ENCODE results near the gene CCR7. TPM values are rescaled to one million over a fixed set of nuclear protein-coding genes. Genes with fewer than 3 reads are reported as not detected.

The CCR7 gene
- total RNA-seq, 4 donors from 2014 or later, result 0.33 TPM; not detected in 3

GRCh38 chr17:40564195-40564882 lies 933 bp downstream of the CCR7 start:
- TF ChIP-seq POLR2A (IDR thresholded peaks at IDR 0.05; ENCODE audit: low read depth), result no peak
- TF ChIP-seq, protein P1, sequence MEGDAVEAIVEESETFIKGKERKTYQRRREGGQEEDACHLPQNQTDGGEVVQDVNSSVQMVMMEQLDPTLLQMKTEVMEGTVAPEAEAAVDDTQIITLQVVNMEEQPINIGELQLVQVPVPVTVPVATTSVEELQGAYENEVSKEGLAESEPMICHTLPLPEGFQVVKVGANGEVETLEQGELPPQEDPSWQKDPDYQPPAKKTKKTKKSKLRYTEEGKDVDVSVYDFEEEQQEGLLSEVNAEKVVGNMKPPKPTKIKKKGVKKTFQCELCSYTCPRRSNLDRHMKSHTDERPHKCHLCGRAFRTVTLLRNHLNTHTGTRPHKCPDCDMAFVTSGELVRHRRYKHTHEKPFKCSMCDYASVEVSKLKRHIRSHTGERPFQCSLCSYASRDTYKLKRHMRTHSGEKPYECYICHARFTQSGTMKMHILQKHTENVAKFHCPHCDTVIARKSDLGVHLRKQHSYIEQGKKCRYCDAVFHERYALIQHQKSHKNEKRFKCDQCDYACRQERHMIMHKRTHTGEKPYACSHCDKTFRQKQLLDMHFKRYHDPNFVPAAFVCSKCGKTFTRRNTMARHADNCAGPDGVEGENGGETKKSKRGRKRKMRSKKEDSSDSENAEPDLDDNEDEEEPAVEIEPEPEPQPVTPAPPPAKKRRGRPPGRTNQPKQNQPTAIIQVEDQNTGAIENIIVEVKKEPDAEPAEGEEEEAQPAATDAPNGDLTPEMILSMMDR (IDR thresholded peaks at IDR 0.05), result no peak
- no peak for TF ChIP-seq POLR2AphosphoS5 (IDR thresholded peaks at IDR 0.05)
- no peak for TF ChIP-seq EP300 (IDR thresholded peaks at IDR 0.05)
- H3K36me3 ChIP-seq, result no peaks in the 10 kb centered on the region
- no peak overlapping the region for H3K27ac ChIP-seq (replicated peaks in 1 of 4)
- H3K4me3 ChIP-seq, result no peak overlapping the region
- DNase-seq (ENCODE audit: extremely low spot score), result peak; percentile 92
- intact Hi-C loops (cut with DNase I), result loop anchor here (5.0 kb wide), 1 partner anchor 167 kb away; no protein-coding TSS in a partner anchor
- 85% methylated on average over 10 of the region's 13 CpGs for WGBS
- H3K9me3 ChIP-seq, result no peaks in the 10 kb centered on the region
- H3K27me3 ChIP-seq, result peaks cover 0 to 20% (median 0%) of the 10 kb centered on the region in 4 donors
- peaks cover 13 to 15% (median 15%) of the 10 kb centered on the region in 4 donors for H3K4me1 ChIP-seq

DNA sequence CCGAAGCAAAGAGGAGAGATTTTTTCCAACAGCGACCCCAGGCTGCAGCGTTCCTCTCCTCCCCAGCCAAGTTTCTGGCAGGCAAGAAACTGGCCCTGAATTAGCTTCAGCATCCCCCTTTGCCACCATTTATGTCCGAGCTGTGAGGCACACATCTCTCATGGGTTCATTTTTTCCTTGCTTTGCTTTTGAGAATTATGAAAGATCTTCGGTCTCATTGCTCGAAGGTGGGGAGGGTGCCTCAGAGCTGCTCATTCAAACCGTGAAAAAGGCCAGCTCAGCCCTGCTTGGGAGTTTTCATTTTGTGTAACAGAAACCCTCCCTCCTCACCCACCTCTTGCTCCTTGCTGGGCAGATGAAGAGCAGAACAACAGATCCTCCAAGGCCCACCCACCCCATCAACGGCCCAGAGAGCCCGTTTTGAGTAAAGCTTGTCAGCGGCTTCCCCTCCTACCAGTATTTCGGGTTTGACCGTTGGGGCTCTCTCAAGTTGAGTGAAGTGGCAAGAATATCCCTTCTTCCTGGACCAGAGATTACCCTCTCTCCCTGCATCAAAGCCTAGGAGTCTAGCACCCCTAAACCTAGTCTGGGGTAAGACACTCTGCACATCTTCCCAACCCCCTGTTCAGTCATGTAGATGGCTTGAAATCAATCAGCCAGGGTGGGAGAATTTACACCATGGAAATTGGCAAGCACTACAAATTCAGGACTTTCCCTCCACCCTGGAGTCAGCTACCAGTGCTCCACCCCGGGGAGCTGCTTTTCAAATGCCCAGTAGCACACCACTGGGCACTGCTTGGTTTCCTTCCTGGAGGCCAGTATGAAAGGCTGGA lies 1.8 kb downstream of the CCR7 start:
- Histone ChIP-seq H3K4me1 (peaks cover 22 to 24% (median 24%) of the 10 kb centered on the region in 4 donors), H3K27me3 (peaks cover 0 to 11% (median 0%) of the 10 kb centered on the region in 4 donors), H3K36me3 (no peaks in the 10 kb centered on the region), H3K9me3 (no peaks in the 10 kb centered on the region), H3K4me3 (no peak overlapping the region), H3K27ac (replicated peaks in 1 of 4) (no peak overlapping the region)
- DNase-seq (ENCODE audit: extremely low spot score), result peak; percentile 64
- WGBS, result 79% methylated on average over 13 of the region's 13 CpGs
- intact Hi-C loops (cut with DNase I), result loop anchor here (5.0 kb wide), 1 partner anchor 166 kb away; no protein-coding TSS in a partner anchor
- TF ChIP-seq POLR2A (IDR thresholded peaks at IDR 0.05; ENCODE audit: low read depth), result no peak
- no peak for TF ChIP-seq EP300 (IDR thresholded peaks at IDR 0.05)
- TF ChIP-seq, protein P1 (IDR thresholded peaks at IDR 0.05), result no peak
- TF ChIP-seq POLR2AphosphoS5 (IDR thresholded peaks at IDR 0.05), result no peak

- TF ChIP-seq POLR2AphosphoS5 (IDR thresholded peaks at IDR 0.05), result no peak
- TF ChIP-seq EP300 (IDR thresholded peaks at IDR 0.05), result no peak
- no peak for TF ChIP-seq POLR2A (IDR thresholded peaks at IDR 0.05; ENCODE audit: low read depth)
- TF ChIP-seq, protein P1 (IDR thresholded peaks at IDR 0.05), result no peak
- peaks cover 27 to 30% (median 30%) of the 10 kb centered on the region in 4 donors for H3K4me1 ChIP-seq
- WGBS, result 88% methylated on average over 1 of the region's 1 CpG
- no peaks in the 10 kb centered on the region for H3K9me3 ChIP-seq
- H3K27me3 ChIP-seq, result peaks cover 0 to 10% (median 0%) of the 10 kb centered on the region in 4 donors
- H3K4me3 ChIP-seq, result no peak overlapping the region
- H3K27ac ChIP-seq (replicated peaks in 1 of 4), result no peak overlapping the region
- H3K36me3 ChIP-seq, result no peaks in the 10 kb centered on the region
- intact Hi-C loops (cut with DNase I), result loop anchor here (5.0 kb wide), 1 partner anchor 166 kb away; no protein-coding TSS in a partner anchor
- peak; percentile 66 for DNase-seq (ENCODE audit: extremely low spot score)
These were observed 2.4 kb downstream of the CCR7 start for GRCh38 chr17:40562838-40563219.

- peak; percentile 64 for DNase-seq (ENCODE audit: extremely low spot score)
- intact Hi-C loops (cut with DNase I), result loop anchor here (2.0 to 5.0 kb wide), 3 partner anchors 123 to 203 kb away; no protein-coding TSS in a partner anchor
These were observed 3.2 kb downstream of the CCR7 start for GRCh38 chr17:40561871-40562611.

More at GRCh38 chr17:40561871-40562611, 3.2 kb downstream of the CCR7 start:
- no peak overlapping the region for H3K27ac ChIP-seq (replicated peaks in 1 of 4)
- H3K9me3 ChIP-seq, result no peaks in the 10 kb centered on the region
- TF ChIP-seq EP300 (IDR thresholded peaks at IDR 0.05), result no peak
- no peak for TF ChIP-seq POLR2AphosphoS5 (IDR thresholded peaks at IDR 0.05)
- TF ChIP-seq POLR2A (IDR thresholded peaks at IDR 0.05; ENCODE audit: low read depth), result no peak
- TF ChIP-seq, protein P1 (IDR thresholded peaks at IDR 0.05), result no peak
- 82% methylated on average over 8 of the region's 8 CpGs for WGBS
- H3K36me3 ChIP-seq, result no peaks in the 10 kb centered on the region
- peaks cover 34 to 38% (median 38%) of the 10 kb centered on the region in 4 donors for H3K4me1 ChIP-seq
- no peak overlapping the region for H3K4me3 ChIP-seq
- peaks cover 0 to 10% (median 0%) of the 10 kb centered on the region in 4 donors for H3K27me3 ChIP-seq

Measured in esophagus muscularis mucosa (tissue), 4 donors.